ENCODE measurements around the gene SLC12A3. TPM values are rescaled to one million over a fixed set of nuclear protein-coding genes. Genes with fewer than 3 reads are reported as not detected.

Gene SLC12A3
- total RNA-seq, 3 donors from 2014 or later (not counting 1 experiment from before 2014, with no cell fraction given) = not detected

GRCh38 chr16:56910112-56910511, 45.1 kb downstream of the SLC12A3 start:
- H3K27me3 Mint-ChIP-seq (ENCODE audit: low read depth in 2 of 2) = peaks cover 9 to 14% of the 10 kb centered on the region in 2 donors
- intact Hi-C loops (cut with micrococcal nuclease) = no loop called here
- DNase-seq (no peak), ATAC-seq (no peak)
- Histone ChIP-seq H3K27ac (ENCODE audit: low read length) (no peak overlapping the region), H3K4me3 (ENCODE audit: low read length) (no peak overlapping the region), H3K36me3 (ENCODE audit: control insufficient read depth, insufficient read depth, low read length) (no peaks in the 10 kb centered on the region), H3K27me3 (ENCODE audit: control insufficient read depth, insufficient read depth, low read length) (no peaks in the 10 kb centered on the region), H3K4me1 (ENCODE audit: control insufficient read depth, insufficient read depth, low read length) (peaks cover 36% of the 10 kb centered on the region), H3K9me3 (ENCODE audit: control insufficient read depth, insufficient read depth, low read length) (no peaks in the 10 kb centered on the region)
- H3K4me1 Mint-ChIP-seq = peaks cover 0 to 6% of the 10 kb centered on the region in 2 donors
- 85% methylated on average over 4 of the region's 5 CpGs for WGBS (ENCODE audit: insufficient coverage)
- H3K4me3 Mint-ChIP-seq = no peak overlapping the region
- no peaks in the 10 kb centered on the region for H3K36me3 Mint-ChIP-seq
- no peak for TF ChIP-seq CTCF (IDR thresholded peaks at IDR 0.05)
- H3K27ac Mint-ChIP-seq = no peak overlapping the region
- H3K9me3 Mint-ChIP-seq = no peaks in the 10 kb centered on the region

GRCh38 chr16:56910654-56911539, 45.9 kb downstream of the SLC12A3 start:
- H3K4me3 Mint-ChIP-seq = no peak overlapping the region
- H3K27ac Mint-ChIP-seq = no peak overlapping the region
- Histone ChIP-seq H3K27me3 (ENCODE audit: control insufficient read depth, insufficient read depth, low read length) (no peaks in the 10 kb centered on the region), H3K4me1 (ENCODE audit: control insufficient read depth, insufficient read depth, low read length) (peaks cover 37% of the 10 kb centered on the region), H3K27ac (ENCODE audit: low read length) (peak overlapping the region; percentile 68), H3K9me3 (ENCODE audit: control insufficient read depth, insufficient read depth, low read length) (no peaks in the 10 kb centered on the region), H3K36me3 (ENCODE audit: control insufficient read depth, insufficient read depth, low read length) (no peaks in the 10 kb centered on the region), H3K4me3 (ENCODE audit: low read length) (no peak overlapping the region)
- H3K4me1 Mint-ChIP-seq = peaks cover 0 to 6% of the 10 kb centered on the region in 2 donors
- ATAC-seq (no peak), DNase-seq (no peak)
- H3K9me3 Mint-ChIP-seq = no peaks in the 10 kb centered on the region
- H3K27me3 Mint-ChIP-seq (ENCODE audit: low read depth in 2 of 2) = peaks cover 9 to 14% of the 10 kb centered on the region in 2 donors
- TF ChIP-seq CTCF (IDR thresholded peaks at IDR 0.05) = no peak
- intact Hi-C loops (cut with micrococcal nuclease) = no loop called here
- no peaks in the 10 kb centered on the region for H3K36me3 Mint-ChIP-seq
- 73% methylated on average over 12 of the region's 12 CpGs for WGBS (ENCODE audit: insufficient coverage)

GRCh38 chr16:56911771-56912571, 47.0 kb downstream of the SLC12A3 start:
- Mint-ChIP-seq H3K4me1 (peaks cover 2 to 12% of the 10 kb centered on the region in 2 donors), H3K9me3 (no peaks in the 10 kb centered on the region), H3K4me3 (no peak overlapping the region), H3K36me3 (no peaks in the 10 kb centered on the region), H3K27me3 (ENCODE audit: low read depth in 2 of 2) (peaks cover 10 to 14% of the 10 kb centered on the region in 2 donors), H3K27ac (no peak overlapping the region)
- peak overlapping the region; percentile 68 for H3K27ac ChIP-seq (ENCODE audit: low read length)
- no peaks in the 10 kb centered on the region for H3K27me3 ChIP-seq (ENCODE audit: control insufficient read depth, insufficient read depth, low read length)
- H3K9me3 ChIP-seq (ENCODE audit: control insufficient read depth, insufficient read depth, low read length) = no peaks in the 10 kb centered on the region
- ATAC-seq (no peak), DNase-seq (no peak)
- no peaks in the 10 kb centered on the region for H3K36me3 ChIP-seq (ENCODE audit: control insufficient read depth, insufficient read depth, low read length)
- H3K4me3 ChIP-seq (ENCODE audit: low read length) = no peak overlapping the region
- intact Hi-C loops (cut with micrococcal nuclease) = no loop called here
- TF ChIP-seq CTCF (IDR thresholded peaks at IDR 0.05) = no peak
- H3K4me1 ChIP-seq (ENCODE audit: control insufficient read depth, insufficient read depth, low read length) = peaks cover 47% of the 10 kb centered on the region
- WGBS (ENCODE audit: insufficient coverage) = 59% methylated on average over 22 of the region's 22 CpGs

Data from natural killer cell (primary cell).